Endothelial cell of umbilical vein (primary cell): ENCODE measurements around the gene PSAT1.

ENCODE experiments used
- CTCF ChIP-seq, 2 donors: IDR thresholded peaks; 1 replicate in 1 of 2; 2 replicates in 1 of 2; pipeline ENCODE4 v1.5.1; 2011; ENCODE audit warnings: low read length in 2 of 2, mild to moderate bottlenecking in 2 of 2, moderate library complexity in 2 of 2, control low read depth in 1 of 2, inconsistent platforms in 1 of 2, low read depth in 1 of 2; ENCODE audit not compliant: insufficient read depth in 1 of 2; ENCODE audit errors: extremely low read depth in 1 of 2
- EZH2 ChIP-seq: IDR thresholded peaks from 2 replicates; pipeline ENCODE4 v1.6.1; 2012; ENCODE audit warnings: borderline replicate concordance, low read depth, mild to moderate bottlenecking, moderate library complexity, low read length, inconsistent platforms; ENCODE audit not compliant: severe bottlenecking
- FOS ChIP-seq: IDR thresholded peaks from 2 replicates; pipeline ENCODE4 v1.6.1; 2011; ENCODE audit warnings: mild to moderate bottlenecking, low read length, moderate library complexity, borderline replicate concordance; ENCODE audit not compliant: insufficient read depth
- JUN ChIP-seq: IDR thresholded peaks from 2 replicates; pipeline ENCODE4 v1.6.1; 2011; ENCODE audit warnings: borderline replicate concordance, low read depth; ENCODE audit not compliant: insufficient read length, insufficient read depth
- MAX ChIP-seq: IDR thresholded peaks from 2 replicates; pipeline ENCODE4 v1.6.1; 2011; ENCODE audit not compliant: insufficient read depth, insufficient read length
- MYC ChIP-seq: IDR thresholded peaks from one replicate; pipeline ENCODE4 v1.6.1; 2011; ENCODE audit warnings: mild to moderate bottlenecking, low read depth, low read length
- POLR2A ChIP-seq: IDR thresholded peaks from 2 replicates; pipeline ENCODE4 v1.6.1; 2012; ENCODE audit warnings: low read depth, mild to moderate bottlenecking, control low read depth, low read length
- POLR2AphosphoS5 ChIP-seq: IDR thresholded peaks from 2 replicates; pipeline ENCODE4 v1.6.1; 2012; ENCODE audit warnings: low read depth, mild to moderate bottlenecking, control low read depth, low read length, moderate library complexity; ENCODE audit not compliant: insufficient read depth

- TF ChIP-seq MAX (no peak), CTCF (IDR thresholded peaks at IDR 0.05; ENCODE audit: extremely low read depth in 1 of 2, insufficient read depth in 1 of 2, low read depth in 1 of 2, low read length in 2 of 2) (no peak), POLR2A (no peak), MYC (no peak), EZH2 (no peak), POLR2AphosphoS5 (no peak), JUN (no peak), FOS (no peak)
Measured at GRCh38 chr9:78294290-78295176, 2.4 kb upstream of the PSAT1 start.
